H1 (cell line): ENCODE data around the gene RAP2A. TPM values are rescaled to one million over a fixed set of nuclear protein-coding genes. Genes with fewer than 3 reads are reported as not detected.

Experiments
- CTCF ChIA-PET: fragments of 300-600 bp; sonication (Branson Sonifier 250); formaldehyde crosslinking; loops from one replicate; lab custom pipeline; 2021; ENCODE audit not compliant: partially characterized antibody; lab: Charles Lee
- POLR2A ChIA-PET: fragments of 300-600 bp; sonication (Branson Sonifier 250); formaldehyde crosslinking; loops from one replicate; lab custom pipeline; 2021; ENCODE audit warnings: inconsistent platforms; ENCODE audit not compliant: partially characterized antibody; lab: Charles Lee
- DNase-seq, 2 experiments: peaks; one replicate each; pipeline versions ENCODE4 v3.0.0 to v3.0.0-alpha.2; 2010 to 2022; ENCODE audit warnings: low spot score in 2 of 2, low read depth in 1 of 2, mixed read lengths in 1 of 2
- FAIRE-seq: peaks from 2 replicates; lab custom pipeline; 2011; peaks lifted over from hg19 to GRCh38; lab: Jason Lieb, UNC
- H2AFZ ChIP-seq: 2 replicates; pipeline ENCODE4 v1.8.1; 2012; ENCODE audit warnings: low read length, inconsistent platforms
- H2AK5ac ChIP-seq: 2 replicates; pipeline ENCODE4 v1.6.1; 2013; ENCODE audit warnings: low read depth, low read length
- H2BK120ac ChIP-seq: replicated peaks from 2 replicates; pipeline ENCODE3; 2013; ENCODE audit warnings: low read depth, low read length, inconsistent platforms
- H2BK12ac ChIP-seq: 2 replicates; pipeline ENCODE4 v1.6.1; 2013; ENCODE audit warnings: low read depth, low read length
- H2BK15ac ChIP-seq: 2 replicates; pipeline ENCODE4 v1.6.1; 2013; ENCODE audit warnings: low read length
- H2BK20ac ChIP-seq: 2 replicates; pipeline ENCODE4 v1.6.1; 2013; ENCODE audit warnings: low read length
- H2BK5ac ChIP-seq: 2 replicates; pipeline ENCODE4 v1.6.1; 2013; ENCODE audit warnings: low read depth, low read length
- H3K14ac ChIP-seq: 2 replicates; pipeline ENCODE4 v1.6.1; 2013; ENCODE audit warnings: inconsistent platforms; ENCODE audit not compliant: insufficient read length
- H3K18ac ChIP-seq: 2 replicates; pipeline ENCODE4 v1.6.1; 2013; ENCODE audit warnings: low read length; ENCODE audit errors: extremely low read depth
- H3K23ac ChIP-seq: 2 replicates; pipeline ENCODE4 v1.6.1; 2013; ENCODE audit warnings: inconsistent platforms; ENCODE audit not compliant: insufficient read length
- H3K23me2 ChIP-seq: 2 replicates; pipeline ENCODE4 v1.6.1; 2013; ENCODE audit warnings: low read depth, low read length
- H3K27ac ChIP-seq: 2 replicates; pipeline ENCODE4 v1.6.1; 2011; ENCODE audit warnings: low read depth, low read length, inconsistent platforms
- H3K27me3 ChIP-seq, 4 experiments: replicated peaks in 1 of 4; 1 replicate in 1 of 4; 2 replicates in 3 of 4; pipeline versions ENCODE4 v1.6.1 to v1.8.1; 2011 to 2013; ENCODE audit warnings: low read length in 3 of 4, mild to moderate bottlenecking in 3 of 4, inconsistent platforms in 2 of 4, mixed read lengths in 2 of 4, moderate library complexity in 1 of 4; ENCODE audit not compliant: control insufficient read depth in 3 of 4, insufficient read depth in 3 of 4; ENCODE audit errors: extremely low read depth in 1 of 4
- H3K36me3 ChIP-seq, 4 experiments: 2 replicates each; pipeline versions ENCODE4 v1.6.1 to v1.8.1; 2011 to 2013; ENCODE audit warnings: mild to moderate bottlenecking in 4 of 4, low read length in 3 of 4, moderate library complexity in 2 of 4, control low read depth in 1 of 4, inconsistent platforms in 1 of 4; ENCODE audit not compliant: insufficient read depth in 4 of 4, control insufficient read depth in 2 of 4
- H3K4ac ChIP-seq: replicated peaks from 2 replicates; pipeline ENCODE3; 2013; ENCODE audit warnings: low read length, low read depth, mixed read lengths, inconsistent platforms; ENCODE audit not compliant: insufficient read length
- H3K4me1 ChIP-seq, 4 experiments: replicated peaks in 1 of 4; 1 replicate in 1 of 4; 2 replicates in 3 of 4; pipeline versions ENCODE4 v1.6.1 to v1.8.1; 2011 to 2013; ENCODE audit warnings: low read length in 3 of 4, inconsistent platforms in 2 of 4, mixed read lengths in 1 of 4; ENCODE audit not compliant: insufficient read depth in 4 of 4, control insufficient read depth in 3 of 4
- H3K4me2 ChIP-seq, 2 experiments: 2 replicates each; pipeline versions ENCODE4 v1.6.1 to v1.8.1; 2011 to 2013; ENCODE audit warnings: low read depth in 2 of 2, low read length in 2 of 2, control low read depth in 1 of 2, inconsistent platforms in 1 of 2, mild to moderate bottlenecking in 1 of 2; ENCODE audit not compliant: insufficient read depth in 1 of 2
- H3K4me3 ChIP-seq, 4 experiments: fragments of 200-600, 300-600 bp in 1 of 4; sonication (generic), shearing (Covaris generic), sonication (Bioruptor Twin) in 1 of 4; 2 replicates each; pipeline versions ENCODE4 v1.5.1 to v1.8.1; 2011 to 2016; ENCODE audit warnings: low read length in 4 of 4, low read depth in 3 of 4, control low read depth in 2 of 4, inconsistent platforms in 2 of 4, mild to moderate bottlenecking in 2 of 4, mixed read lengths in 1 of 4, moderate library complexity in 1 of 4; ENCODE audit not compliant: insufficient read depth in 2 of 4; ENCODE audit errors: extremely low read depth in 1 of 4
- H3K56ac ChIP-seq: replicated peaks from 2 replicates; pipeline ENCODE3; 2013; ENCODE audit warnings: low read depth, mild to moderate bottlenecking, mixed read lengths, low read length, inconsistent platforms; ENCODE audit not compliant: insufficient read length
- H3K79me1 ChIP-seq: 2 replicates; pipeline ENCODE4 v1.6.1; 2013; ENCODE audit warnings: low read depth, low read length, control low read depth
- H3K79me2 ChIP-seq, 2 experiments: 2 replicates each; pipeline versions ENCODE4 v1.6.1 to v1.8.1; 2012 to 2013; ENCODE audit warnings: low read length in 2 of 2, mild to moderate bottlenecking in 2 of 2, inconsistent platforms in 1 of 2; ENCODE audit not compliant: insufficient read depth in 2 of 2, control insufficient read depth in 1 of 2
- H3K9ac ChIP-seq, 4 experiments: replicated peaks in 1 of 4; 1 replicate in 1 of 4; 2 replicates in 3 of 4; pipeline versions ENCODE4 v1.6.1 to v1.8.1; 2011 to 2013; ENCODE audit warnings: low read depth in 3 of 4, low read length in 3 of 4, control low read depth in 2 of 4, mild to moderate bottlenecking in 2 of 4, moderate library complexity in 2 of 4, inconsistent platforms in 1 of 4; ENCODE audit errors: extremely low read depth in 1 of 4
- H3K9me3 ChIP-seq, 2 experiments: 2 replicates each; pipeline versions ENCODE4 v1.6.1 to v1.8.1; 2012 to 2013; ENCODE audit warnings: mild to moderate bottlenecking in 2 of 2, moderate library complexity in 2 of 2, control low read depth in 1 of 2, inconsistent platforms in 1 of 2, low read depth in 1 of 2, low read length in 1 of 2, mixed read lengths in 1 of 2; ENCODE audit not compliant: insufficient read depth in 2 of 2
- H4K20me1 ChIP-seq, 2 experiments: replicated peaks in 1 of 2; 2 replicates each; pipeline versions ENCODE3 to v1.8.1; 2011 to 2013; ENCODE audit warnings: inconsistent platforms in 2 of 2, low read length in 2 of 2, mild to moderate bottlenecking in 1 of 2; ENCODE audit not compliant: insufficient read depth in 2 of 2, control insufficient read depth in 1 of 2
- H4K5ac ChIP-seq: 2 replicates; pipeline ENCODE4 v1.6.1; 2013; ENCODE audit warnings: low read length, low read depth, mixed read lengths, inconsistent platforms; ENCODE audit not compliant: insufficient read length
- H4K8ac ChIP-seq: 2 replicates; pipeline ENCODE4 v1.8.0; 2013; ENCODE audit warnings: mild to moderate bottlenecking, moderate library complexity, low read length, inconsistent platforms; ENCODE audit not compliant: insufficient read depth; ENCODE audit errors: extremely low read depth
- H4K91ac ChIP-seq: replicated peaks from 2 replicates; pipeline ENCODE3; 2013; ENCODE audit warnings: low read length, mixed read lengths, inconsistent platforms; ENCODE audit not compliant: insufficient read length
- CBX5 ChIP-seq: fragments of 300-800, 300-1000 bp; sonication (generic); IDR thresholded peaks from 2 replicates; pipeline ENCODE4 v1.7.1; 2016; ENCODE audit warnings: antibody characterized with exemption, low read length, low read depth
- CREB1 ChIP-seq: IDR thresholded peaks from 2 replicates; pipeline ENCODE4 v1.6.1; 2012; ENCODE audit warnings: inconsistent platforms
- EZH2 ChIP-seq: fragments of 200-600 bp; sonication (generic); IDR thresholded peaks from 2 replicates; pipeline ENCODE4 v1.7.1; 2012; ENCODE audit warnings: low read depth, mild to moderate bottlenecking, moderate library complexity, low read length, inconsistent platforms; ENCODE audit not compliant: severe bottlenecking
- HDAC2 ChIP-seq, 2 experiments: fragments of 300-600 bp in 1 of 2; sonication (generic) in 1 of 2; IDR thresholded peaks; 2 replicates each; pipeline ENCODE4 v1.6.1; 2011 to 2012; ENCODE audit warnings: low read depth in 2 of 2, low read length in 2 of 2, mild to moderate bottlenecking in 2 of 2, moderate library complexity in 2 of 2, borderline replicate concordance in 1 of 2, inconsistent platforms in 1 of 2
- KDM1A ChIP-seq: fragments of 200-600, 300-600 bp; sonication (generic); IDR thresholded peaks from 2 replicates; pipeline ENCODE4 v1.7.1; 2016; ENCODE audit warnings: mild to moderate bottlenecking, low read length, borderline replicate concordance
- MAFK ChIP-seq: IDR thresholded peaks from 2 replicates; pipeline ENCODE4 v1.6.1; 2012; ENCODE audit warnings: low read depth, mild to moderate bottlenecking, improper control_type of control experiment, low read length
- POLR2AphosphoS5 ChIP-seq: IDR thresholded peaks from 2 replicates; pipeline ENCODE4 v1.6.1; 2011; ENCODE audit warnings: low read depth, low read length
- RFX5 ChIP-seq: IDR thresholded peaks from 2 replicates; pipeline ENCODE4 v1.6.1; 2011; ENCODE audit warnings: low read depth, low read length, improper control_type of control experiment, borderline replicate concordance
- SIN3A ChIP-seq, 2 experiments: IDR thresholded peaks in 1 of 2; conservative IDR thresholded peaks in 1 of 2; 2 replicates each; pipeline ENCODE4 v1.6.1; 2011 to 2012; ENCODE audit warnings: low read length in 2 of 2, improper control_type of control experiment in 1 of 2, low read depth in 1 of 2, mild to moderate bottlenecking in 1 of 2
- SIX5 ChIP-seq: IDR thresholded peaks from 2 replicates; pipeline ENCODE4 v1.6.1; 2011; ENCODE audit warnings: mild to moderate bottlenecking, low read depth, low read length
- SUZ12 ChIP-seq: fragments of 200-600 bp; sonication (generic); IDR thresholded peaks from 2 replicates; pipeline ENCODE4 v1.6.1; 2012; ENCODE audit warnings: mild to moderate bottlenecking, inconsistent platforms, low read length, moderate library complexity, mixed read lengths
- TAF7 ChIP-seq: optimal IDR thresholded peaks from 2 replicates; pipeline ENCODE3; 2011; ENCODE audit warnings: low read depth, mild to moderate bottlenecking, inconsistent platforms, low read length, moderate library complexity, borderline replicate concordance
- WGBS, 2 experiments: shearing (Covaris generic) in 1 of 2; methylation state at CpG; one replicate each; pipeline versions ENCODE4 v1.1.6 to v1.1.7; 2013 to 2015; ENCODE audit warnings: low lambda C conversion rate in 2 of 2, mixed read lengths in 2 of 2, inconsistent platforms in 1 of 2, low coverage in 1 of 2, missing lambda C conversion rate in 1 of 2; ENCODE audit not compliant: insufficient replicate concordance in 2 of 2, insufficient coverage in 1 of 2, insufficient read length in 1 of 2; ENCODE audit errors: extremely low coverage in 1 of 2, missing lambda C conversion rate in 1 of 2; 5-methylcytosine and 5-hydroxymethylcytosine counted together
- polyA plus RNA-seq, 7 experiments: library from polyadenylated mRNA; depleted of rRNA in 3 of 7; stranded (reverse) in 5 of 7; unstranded in 2 of 7; fragments of >200 nt in 5 of 7; fragments of 200-250 nt in 2 of 7; gene quantifications; 1 replicate in 5 of 7; 2 replicates in 1 of 7; 4 replicates in 1 of 7; pipeline versions ENCODE4 v1.2.1 to v1.2.3, GENCODE V29; 2011 to 2013; ENCODE audit warnings: missing spikeins in 2 of 7, mixed read lengths in 2 of 7
- total RNA-seq: library from RNA; stranded (reverse); fragmentation: NEBNext Ultra II Directional; extraction: Animal tissue kit (Norgen Biotek cat#: 25700); gene quantifications from 2 replicates; pipeline ENCODE4 v1.2.1, GENCODE V29; 2021

The RAP2A gene
- total and polyA plus RNA-seq, 2 of the 8 experiments (the other 6 are each of a cell fraction or from before 2014, with no cell fraction given): 8.4 to 43.4 TPM

GRCh38 chr13:97459215-97459777 lies 25.3 kb downstream of the RAP2A start:
- Histone ChIP-seq H4K5ac (no peak overlapping the region), H3K79me1 (peaks cover 5% of the 10 kb centered on the region; the same call in 1 of the 2 replicates), H2BK120ac (no peak overlapping the region), H2BK15ac (no peak overlapping the region), H3K4ac (no peak overlapping the region), H2BK12ac (no peak overlapping the region), H2BK5ac (no peak overlapping the region), H4K8ac (no peak overlapping the region), H3K4me2 (no peak overlapping the region), H2AFZ (no peak overlapping the region), H3K4me3 (no peak overlapping the region), H3K9ac (no peak overlapping the region), H3K79me2 (peaks cover 0 to 33% of the 10 kb centered on the region in 2 experiments; a peak in 2 of 4 replicates), H2BK20ac (no peak overlapping the region), H2AK5ac (no peak overlapping the region), H4K20me1 (peaks cover 0 to 6% of the 10 kb centered on the region in 2 experiments), H3K23me2 (no peaks in the 10 kb centered on the region), H3K18ac (no peak overlapping the region), H3K27me3 (no peaks in the 10 kb centered on the region), H4K91ac (no peak overlapping the region), H3K56ac (no peak overlapping the region), H3K4me1 (peaks cover 0 to 3% (median under 1%) of the 10 kb centered on the region in 4 experiments; a peak in 1 of 7 replicates), H3K36me3 (peaks cover 0 to 3% (median 1%) of the 10 kb centered on the region in 4 experiments; a peak in 3 of 8 replicates), H3K14ac (no peak overlapping the region), H3K9me3 (no peaks in the 10 kb centered on the region), H3K27ac (no peak overlapping the region), H3K23ac (no peak overlapping the region)
- ChIA-PET POLR2A (interaction anchor here (0.6 to 1.5 kb wide), 4 partner anchors 10 to 26 kb away, joined by 3 to 9 read pairs (median 4); partner anchors contain the start of gene RAP2A), CTCF (interaction anchor here (0.5 to 1.2 kb wide), 5 partner anchors 15 to 1826 kb away, joined by 3 read pairs; no protein-coding TSS in a partner anchor)
- WGBS, 2 experiments: 94% methylated on average over 4 of the region's 4 CpGs; no CpG with 5 or more reads in 1 of the 2 experiments
- no peak for DNase-seq
- no peak for FAIRE-seq
- TF ChIP-seq SUZ12 (no peak), EZH2 (no peak), SIN3A (conservative IDR thresholded peaks at IDR 0.05 in 1 of 2, IDR thresholded peaks at IDR 0.05 in 1 of 2; ENCODE audit: low read depth in 1 of 2, low read length in 2 of 2) (no peak), HDAC2 (IDR thresholded peaks at IDR 0.05; ENCODE audit: borderline replicate concordance in 1 of 2, low read depth in 2 of 2, low read length in 2 of 2) (no peak), RFX5 (no peak), CREB1 (no peak), SIX5 (no peak), CBX5 (no peak), POLR2AphosphoS5 (no peak), MAFK (no peak), KDM1A (no peak), TAF7 (no peak)
